Liver (tissue), 9 donors: ENCODE data around the gene TMTC2. TPM values are rescaled to one million over a fixed set of nuclear protein-coding genes. Genes with fewer than 3 reads are reported as not detected.

Source experiments
- DNase-seq: peaks from one replicate; pipeline ENCODE4 v3.0.0-alpha.2; 2017; ENCODE audit warnings: low spot score
- H3K27ac ChIP-seq, 2 donors: one replicate each; pipeline ENCODE4 v1.7.0; 2013; ENCODE audit warnings: inconsistent platforms in 2 of 2, low read length in 2 of 2, control low read depth in 1 of 2, low read depth in 1 of 2, mild to moderate bottlenecking in 1 of 2
- H3K27me3 ChIP-seq, 4 donors: one replicate each; pipeline versions ENCODE4 v1.6.1 to v1.7.0; 2013; ENCODE audit warnings: low read length in 3 of 4, inconsistent platforms in 1 of 4, mild to moderate bottlenecking in 1 of 4, moderate library complexity in 1 of 4; ENCODE audit not compliant: control insufficient read depth in 4 of 4, insufficient read depth in 4 of 4
- H3K36me3 ChIP-seq, 4 donors: one replicate each; pipeline versions ENCODE4 v1.6.1 to v1.7.0; 2013; ENCODE audit warnings: low read length in 3 of 4, mild to moderate bottlenecking in 3 of 4, low read depth in 1 of 4, moderate library complexity in 1 of 4; ENCODE audit not compliant: control insufficient read depth in 4 of 4, insufficient read depth in 3 of 4
- H3K4me1 ChIP-seq, 4 donors: one replicate each; pipeline versions ENCODE4 v1.6.1 to v1.7.0; 2013; ENCODE audit warnings: low read length in 3 of 4, mild to moderate bottlenecking in 3 of 4, moderate library complexity in 1 of 4; ENCODE audit not compliant: control insufficient read depth in 4 of 4, insufficient read depth in 4 of 4
- H3K4me3 ChIP-seq, 3 donors: one replicate each; pipeline versions ENCODE4 v1.6.1 to v1.7.0; 2013; ENCODE audit warnings: low read length in 3 of 3, control low read depth in 1 of 3, low read depth in 1 of 3, mild to moderate bottlenecking in 1 of 3
- H3K9ac ChIP-seq, 2 donors: one replicate each; pipeline ENCODE4 v1.7.0; 2013; ENCODE audit warnings: low read length in 2 of 2, mild to moderate bottlenecking in 2 of 2, moderate library complexity in 2 of 2, control low read depth in 1 of 2, low read depth in 1 of 2
- H3K9me3 ChIP-seq, 4 donors: one replicate each; pipeline versions ENCODE4 v1.6.1 to v1.7.0; 2013; ENCODE audit warnings: low read length in 3 of 4; ENCODE audit not compliant: control insufficient read depth in 4 of 4
- EGR1 ChIP-seq, 2 donors: IDR thresholded peaks; 2 replicates each; pipeline ENCODE4 v1.6.1; 2016 to 2018; ENCODE audit warnings: antibody characterized with exemption in 2 of 2, low read depth in 2 of 2
- FOXA1 ChIP-seq: IDR thresholded peaks from 2 replicates; pipeline ENCODE4 v1.6.1; 2016; ENCODE audit warnings: antibody characterized with exemption
- GABPA ChIP-seq, 2 donors: IDR thresholded peaks in 1 of 2; conservative IDR thresholded peaks in 1 of 2; 2 replicates each; pipeline ENCODE4 v1.6.1; 2016; ENCODE audit warnings: antibody characterized with exemption in 2 of 2, mild to moderate bottlenecking in 1 of 2, moderate library complexity in 1 of 2
- HNF4A ChIP-seq, 2 donors: conservative IDR thresholded peaks; 2 replicates each; pipeline ENCODE4 v1.6.1; 2016; ENCODE audit warnings: antibody characterized with exemption in 2 of 2, mild to moderate bottlenecking in 2 of 2
- HNF4G ChIP-seq: IDR thresholded peaks from 2 replicates; pipeline ENCODE4 v1.6.1; 2016; ENCODE audit warnings: antibody characterized with exemption
- JUND ChIP-seq, 2 donors: IDR thresholded peaks; 2 replicates each; pipeline ENCODE4 v1.6.1; 2016; ENCODE audit warnings: antibody characterized with exemption in 2 of 2
- NR2F2 ChIP-seq: IDR thresholded peaks from 2 replicates; pipeline ENCODE4 v1.6.1; 2016; ENCODE audit warnings: antibody characterized with exemption
- RXRA ChIP-seq, 2 donors: IDR thresholded peaks; 2 replicates each; pipeline ENCODE4 v1.6.1; 2017 to 2018; ENCODE audit warnings: antibody characterized with exemption in 2 of 2, mild to moderate bottlenecking in 1 of 2
- SP1 ChIP-seq: IDR thresholded peaks from 2 replicates; pipeline ENCODE4 v1.6.1; 2018; ENCODE audit warnings: antibody characterized with exemption, mild to moderate bottlenecking
- TAF1 ChIP-seq: conservative IDR thresholded peaks from 2 replicates; pipeline ENCODE4 v1.6.1; 2016; ENCODE audit warnings: antibody characterized with exemption, mild to moderate bottlenecking
- YY1 ChIP-seq: IDR thresholded peaks from 2 replicates; pipeline ENCODE4 v1.6.1; 2016; ENCODE audit warnings: antibody characterized with exemption, mild to moderate bottlenecking
- WGBS: extraction: QIAGEN DNeasy Blood & Tissue Kit; methylation state at CpG from one replicate; pipeline ENCODE4 v1.1.7; 2013; 5-methylcytosine and 5-hydroxymethylcytosine counted together
- polyA plus RNA-seq, 2 donors: library from polyadenylated mRNA; stranded (reverse) in 1 of 2; unstranded in 1 of 2; fragments of 200-250 nt in 1 of 2; fragments of >200 nt in 1 of 2; fragmentation: Nextera tagmentation in 1 of 2; extraction: Ambion mirVana in 1 of 2; gene quantifications; one replicate each; pipeline versions ENCODE4 v1.2.1 to v1.2.3, GENCODE V29; 2013 to 2015
- total RNA-seq, 2 donors: library from RNA; depleted of rRNA; stranded (reverse); fragments of >200 nt; gene quantifications; one replicate each; pipeline ENCODE4 v1.2.3, GENCODE V29; 2014
- TF ChIP-seq, protein P1 (sequence below): fragments of 150-350 bp; IDR thresholded peaks from 2 replicates; pipeline ENCODE4 v1.5.1; 2017; ENCODE audit warnings: improper control_type of control experiment, low read depth, low read length; ENCODE audit not compliant: missing input control
- TF ChIP-seq, protein P2 (sequence below): IDR thresholded peaks from 2 replicates; pipeline ENCODE4 v1.6.1; 2016; ENCODE audit warnings: antibody characterized with exemption
- TF ChIP-seq, protein P3 (sequence below): IDR thresholded peaks from 2 replicates; pipeline ENCODE4 v1.6.1; 2016; ENCODE audit warnings: antibody characterized with exemption, mild to moderate bottlenecking
- TF ChIP-seq, protein P4 (sequence below): IDR thresholded peaks from 2 replicates; pipeline ENCODE4 v1.6.1; 2016; ENCODE audit warnings: antibody characterized with exemption
- TF ChIP-seq, protein P5 (sequence below): IDR thresholded peaks from 2 replicates; pipeline ENCODE4 v1.6.1; 2016; ENCODE audit warnings: antibody characterized with exemption
- donor health status: healthy.
- donor health status: healthy.
- donor health status: healthy.
- donor health status: healthy.
- donor health status: healthy.

The TMTC2 gene
- total and polyA plus RNA-seq, 4 donors: 0.36 to 3.0 (median 0.61) TPM

DNA sequence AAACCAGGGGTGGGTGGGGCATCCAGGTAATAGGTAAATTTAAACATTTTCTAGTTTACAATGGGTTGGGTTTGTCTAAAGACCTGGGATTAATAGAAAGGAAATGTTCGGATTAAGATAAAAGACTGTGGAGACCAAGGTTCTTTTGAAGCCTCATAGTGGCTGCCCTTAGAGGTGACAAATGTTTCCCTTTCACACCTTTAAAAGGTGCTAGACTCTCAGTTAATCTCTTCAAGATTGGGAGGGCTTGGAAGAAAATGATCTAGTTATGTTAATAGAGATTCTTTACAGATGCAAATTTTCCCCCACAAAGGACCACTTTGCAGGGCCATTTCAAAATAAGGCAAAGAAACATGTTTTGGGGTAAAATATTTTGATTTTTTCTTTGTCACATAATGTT, 39.0 kb downstream of the TMTC2 start:
- Histone ChIP-seq H3K36me3 (no peaks in the 10 kb centered on the region), H3K4me3 (no peak overlapping the region), H3K9ac (no peak overlapping the region), H3K27ac (no peak overlapping the region), H3K4me1 (no peaks in the 10 kb centered on the region), H3K27me3 (no peaks in the 10 kb centered on the region), H3K9me3 (no peaks in the 10 kb centered on the region)
- TF ChIP-seq, protein P1, sequence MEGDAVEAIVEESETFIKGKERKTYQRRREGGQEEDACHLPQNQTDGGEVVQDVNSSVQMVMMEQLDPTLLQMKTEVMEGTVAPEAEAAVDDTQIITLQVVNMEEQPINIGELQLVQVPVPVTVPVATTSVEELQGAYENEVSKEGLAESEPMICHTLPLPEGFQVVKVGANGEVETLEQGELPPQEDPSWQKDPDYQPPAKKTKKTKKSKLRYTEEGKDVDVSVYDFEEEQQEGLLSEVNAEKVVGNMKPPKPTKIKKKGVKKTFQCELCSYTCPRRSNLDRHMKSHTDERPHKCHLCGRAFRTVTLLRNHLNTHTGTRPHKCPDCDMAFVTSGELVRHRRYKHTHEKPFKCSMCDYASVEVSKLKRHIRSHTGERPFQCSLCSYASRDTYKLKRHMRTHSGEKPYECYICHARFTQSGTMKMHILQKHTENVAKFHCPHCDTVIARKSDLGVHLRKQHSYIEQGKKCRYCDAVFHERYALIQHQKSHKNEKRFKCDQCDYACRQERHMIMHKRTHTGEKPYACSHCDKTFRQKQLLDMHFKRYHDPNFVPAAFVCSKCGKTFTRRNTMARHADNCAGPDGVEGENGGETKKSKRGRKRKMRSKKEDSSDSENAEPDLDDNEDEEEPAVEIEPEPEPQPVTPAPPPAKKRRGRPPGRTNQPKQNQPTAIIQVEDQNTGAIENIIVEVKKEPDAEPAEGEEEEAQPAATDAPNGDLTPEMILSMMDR: no peak
- TF ChIP-seq TAF1: no peak
- TF ChIP-seq NR2F2: no peak
- TF ChIP-seq, protein P2, sequence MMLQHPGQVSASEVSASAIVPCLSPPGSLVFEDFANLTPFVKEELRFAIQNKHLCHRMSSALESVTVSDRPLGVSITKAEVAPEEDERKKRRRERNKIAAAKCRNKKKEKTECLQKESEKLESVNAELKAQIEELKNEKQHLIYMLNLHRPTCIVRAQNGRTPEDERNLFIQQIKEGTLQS: no peak
- no peak for TF ChIP-seq JUND (IDR thresholded peaks at IDR 0.05)
- TF ChIP-seq HNF4G: no peak
- TF ChIP-seq, protein P3, sequence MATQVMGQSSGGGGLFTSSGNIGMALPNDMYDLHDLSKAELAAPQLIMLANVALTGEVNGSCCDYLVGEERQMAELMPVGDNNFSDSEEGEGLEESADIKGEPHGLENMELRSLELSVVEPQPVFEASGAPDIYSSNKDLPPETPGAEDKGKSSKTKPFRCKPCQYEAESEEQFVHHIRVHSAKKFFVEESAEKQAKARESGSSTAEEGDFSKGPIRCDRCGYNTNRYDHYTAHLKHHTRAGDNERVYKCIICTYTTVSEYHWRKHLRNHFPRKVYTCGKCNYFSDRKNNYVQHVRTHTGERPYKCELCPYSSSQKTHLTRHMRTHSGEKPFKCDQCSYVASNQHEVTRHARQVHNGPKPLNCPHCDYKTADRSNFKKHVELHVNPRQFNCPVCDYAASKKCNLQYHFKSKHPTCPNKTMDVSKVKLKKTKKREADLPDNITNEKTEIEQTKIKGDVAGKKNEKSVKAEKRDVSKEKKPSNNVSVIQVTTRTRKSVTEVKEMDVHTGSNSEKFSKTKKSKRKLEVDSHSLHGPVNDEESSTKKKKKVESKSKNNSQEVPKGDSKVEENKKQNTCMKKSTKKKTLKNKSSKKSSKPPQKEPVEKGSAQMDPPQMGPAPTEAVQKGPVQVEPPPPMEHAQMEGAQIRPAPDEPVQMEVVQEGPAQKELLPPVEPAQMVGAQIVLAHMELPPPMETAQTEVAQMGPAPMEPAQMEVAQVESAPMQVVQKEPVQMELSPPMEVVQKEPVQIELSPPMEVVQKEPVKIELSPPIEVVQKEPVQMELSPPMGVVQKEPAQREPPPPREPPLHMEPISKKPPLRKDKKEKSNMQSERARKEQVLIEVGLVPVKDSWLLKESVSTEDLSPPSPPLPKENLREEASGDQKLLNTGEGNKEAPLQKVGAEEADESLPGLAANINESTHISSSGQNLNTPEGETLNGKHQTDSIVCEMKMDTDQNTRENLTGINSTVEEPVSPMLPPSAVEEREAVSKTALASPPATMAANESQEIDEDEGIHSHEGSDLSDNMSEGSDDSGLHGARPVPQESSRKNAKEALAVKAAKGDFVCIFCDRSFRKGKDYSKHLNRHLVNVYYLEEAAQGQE: no peak
- TF ChIP-seq HNF4A (conservative IDR thresholded peaks at IDR 0.05): no peak
- TF ChIP-seq, protein P4, sequence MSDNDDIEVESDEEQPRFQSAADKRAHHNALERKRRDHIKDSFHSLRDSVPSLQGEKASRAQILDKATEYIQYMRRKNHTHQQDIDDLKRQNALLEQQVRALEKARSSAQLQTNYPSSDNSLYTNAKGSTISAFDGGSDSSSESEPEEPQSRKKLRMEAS: no peak
- no peak for TF ChIP-seq GABPA (IDR thresholded peaks at IDR 0.05 in 1 of 2, conservative IDR thresholded peaks at IDR 0.05 in 1 of 2)
- TF ChIP-seq RXRA (IDR thresholded peaks at IDR 0.05): no peak
- DNase-seq: no peak
- WGBS: 93% methylated on average over 1 of the region's 1 CpG

DNA sequence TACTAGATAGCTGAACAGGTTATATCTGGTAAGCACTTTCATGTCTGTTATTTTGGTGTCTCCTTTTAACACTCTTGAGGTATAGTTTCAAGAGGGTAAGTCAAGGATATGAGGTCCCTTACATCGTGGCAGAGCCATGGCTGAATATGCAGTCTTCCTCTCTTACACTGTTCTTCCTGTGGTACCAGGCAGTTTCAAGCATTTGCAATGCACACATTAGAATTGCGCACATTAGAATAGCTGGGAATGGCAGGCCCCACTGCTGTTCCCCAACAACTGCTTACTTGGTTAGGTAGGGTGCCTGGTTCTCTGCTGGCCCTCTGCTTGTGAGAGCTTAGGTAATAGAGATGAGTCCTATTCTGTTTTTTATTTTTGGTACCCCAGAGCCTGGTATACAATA, 41.2 kb downstream of the TMTC2 start:
- Histone ChIP-seq H3K9ac (no peak overlapping the region), H3K4me3 (no peak overlapping the region), H3K36me3 (no peaks in the 10 kb centered on the region), H3K4me1 (no peaks in the 10 kb centered on the region), H3K27ac (no peak overlapping the region), H3K27me3 (no peaks in the 10 kb centered on the region), H3K9me3 (no peaks in the 10 kb centered on the region)
- DNase-seq: no peak
- 93% methylated on average over 2 of the region's 2 CpGs for WGBS
- TF ChIP-seq, protein P4: no peak
- TF ChIP-seq, protein P2: no peak
- TF ChIP-seq YY1 (no peak), TAF1 (no peak), RXRA (IDR thresholded peaks at IDR 0.05) (no peak), SP1 (no peak), HNF4G (no peak), FOXA1 (no peak), HNF4A (conservative IDR thresholded peaks at IDR 0.05) (no peak), NR2F2 (no peak), GABPA (IDR thresholded peaks at IDR 0.05 in 1 of 2, conservative IDR thresholded peaks at IDR 0.05 in 1 of 2) (no peak), EGR1 (IDR thresholded peaks at IDR 0.05; ENCODE audit: low read depth in 2 of 2) (no peak), JUND (IDR thresholded peaks at IDR 0.05) (no peak)
- TF ChIP-seq, protein P1: no peak
- TF ChIP-seq, protein P3: no peak
- TF ChIP-seq, protein P5, sequence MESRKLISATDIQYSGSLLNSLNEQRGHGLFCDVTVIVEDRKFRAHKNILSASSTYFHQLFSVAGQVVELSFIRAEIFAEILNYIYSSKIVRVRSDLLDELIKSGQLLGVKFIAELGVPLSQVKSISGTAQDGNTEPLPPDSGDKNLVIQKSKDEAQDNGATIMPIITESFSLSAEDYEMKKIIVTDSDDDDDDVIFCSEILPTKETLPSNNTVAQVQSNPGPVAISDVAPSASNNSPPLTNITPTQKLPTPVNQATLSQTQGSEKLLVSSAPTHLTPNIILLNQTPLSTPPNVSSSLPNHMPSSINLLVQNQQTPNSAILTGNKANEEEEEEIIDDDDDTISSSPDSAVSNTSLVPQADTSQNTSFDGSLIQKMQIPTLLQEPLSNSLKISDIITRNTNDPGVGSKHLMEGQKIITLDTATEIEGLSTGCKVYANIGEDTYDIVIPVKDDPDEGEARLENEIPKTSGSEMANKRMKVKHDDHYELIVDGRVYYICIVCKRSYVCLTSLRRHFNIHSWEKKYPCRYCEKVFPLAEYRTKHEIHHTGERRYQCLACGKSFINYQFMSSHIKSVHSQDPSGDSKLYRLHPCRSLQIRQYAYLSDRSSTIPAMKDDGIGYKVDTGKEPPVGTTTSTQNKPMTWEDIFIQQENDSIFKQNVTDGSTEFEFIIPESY: no peak
